ENCODE data around the gene LYVE1. TPM values are rescaled to one million over a fixed set of nuclear protein-coding genes. Genes with fewer than 3 reads are reported as not detected.

LYVE1 gene
- total RNA-seq, 1 experiment from 2014 or later, result 0.31 TPM

DNA sequence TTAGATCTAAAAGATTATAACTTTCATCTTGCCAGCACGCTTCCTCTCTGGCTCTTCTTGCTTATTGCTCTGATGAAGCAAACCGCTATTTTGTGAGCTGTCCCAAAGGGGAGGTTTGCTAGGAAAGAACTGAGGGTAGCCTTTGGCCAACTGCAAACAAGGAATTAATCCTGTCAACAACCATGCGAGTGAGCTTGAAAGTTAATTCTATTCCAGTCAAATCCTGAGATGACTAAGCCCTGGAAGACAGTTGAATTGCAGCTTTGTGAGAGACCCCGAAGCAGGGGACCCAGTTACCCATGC lies 17.2 kb downstream of the LYVE1 start:
- Histone ChIP-seq H3K4me1 (ENCODE audit: control insufficient read depth, insufficient read depth, low read length) (no peaks in the 10 kb centered on the region), H3K27me3 (ENCODE audit: control insufficient read depth, insufficient read depth, low read length) (peaks cover 6% of the 10 kb centered on the region), H3K9me3 (ENCODE audit: control insufficient read depth, insufficient read depth, low read depth, low read length) (peaks cover 11% of the 10 kb centered on the region; the same call in 1 of the 2 replicates), H3K27ac (ENCODE audit: low read length) (no peak overlapping the region), H3K4me3 (ENCODE audit: low read depth in 2 of 2, low read length in 2 of 2) (no peak overlapping the region), H3K36me3 (ENCODE audit: control insufficient read depth, insufficient read depth, low read length) (no peaks in the 10 kb centered on the region)
- BruUV-seq (replicated peaks), result no TSS peak
- ChIA-PET POLR2A (no interaction called here), CTCF (no interaction called here)
- in situ Hi-C loops (cut with HindIII; ENCODE audit: low pct_unique_long_range_greater_than_20kb, low sequenced_read_pairs) (no loop called here), intact Hi-C loops (cut with micrococcal nuclease; ENCODE audit: unreplicated experiment) (no loop called here)
- ATAC-seq (no peak), DNase-seq (ENCODE audit: low read depth, low spot score) (no peak)
- no peak for TF ChIP-seq SIN3A (IDR thresholded peaks at IDR 0.05; ENCODE audit: borderline replicate concordance, insufficient read depth, low read depth, low read length)
- TF ChIP-seq, protein P1, sequence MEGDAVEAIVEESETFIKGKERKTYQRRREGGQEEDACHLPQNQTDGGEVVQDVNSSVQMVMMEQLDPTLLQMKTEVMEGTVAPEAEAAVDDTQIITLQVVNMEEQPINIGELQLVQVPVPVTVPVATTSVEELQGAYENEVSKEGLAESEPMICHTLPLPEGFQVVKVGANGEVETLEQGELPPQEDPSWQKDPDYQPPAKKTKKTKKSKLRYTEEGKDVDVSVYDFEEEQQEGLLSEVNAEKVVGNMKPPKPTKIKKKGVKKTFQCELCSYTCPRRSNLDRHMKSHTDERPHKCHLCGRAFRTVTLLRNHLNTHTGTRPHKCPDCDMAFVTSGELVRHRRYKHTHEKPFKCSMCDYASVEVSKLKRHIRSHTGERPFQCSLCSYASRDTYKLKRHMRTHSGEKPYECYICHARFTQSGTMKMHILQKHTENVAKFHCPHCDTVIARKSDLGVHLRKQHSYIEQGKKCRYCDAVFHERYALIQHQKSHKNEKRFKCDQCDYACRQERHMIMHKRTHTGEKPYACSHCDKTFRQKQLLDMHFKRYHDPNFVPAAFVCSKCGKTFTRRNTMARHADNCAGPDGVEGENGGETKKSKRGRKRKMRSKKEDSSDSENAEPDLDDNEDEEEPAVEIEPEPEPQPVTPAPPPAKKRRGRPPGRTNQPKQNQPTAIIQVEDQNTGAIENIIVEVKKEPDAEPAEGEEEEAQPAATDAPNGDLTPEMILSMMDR (IDR thresholded peaks at IDR 0.05), result no peak
- TF ChIP-seq POLR2AphosphoS5 (IDR thresholded peaks at IDR 0.05; ENCODE audit: low read depth, low read length), result no peak
- TF ChIP-seq TCF7L2 (IDR thresholded peaks at IDR 0.05; ENCODE audit: low read depth, low read length), result no peak
- TF ChIP-seq, protein P2, sequence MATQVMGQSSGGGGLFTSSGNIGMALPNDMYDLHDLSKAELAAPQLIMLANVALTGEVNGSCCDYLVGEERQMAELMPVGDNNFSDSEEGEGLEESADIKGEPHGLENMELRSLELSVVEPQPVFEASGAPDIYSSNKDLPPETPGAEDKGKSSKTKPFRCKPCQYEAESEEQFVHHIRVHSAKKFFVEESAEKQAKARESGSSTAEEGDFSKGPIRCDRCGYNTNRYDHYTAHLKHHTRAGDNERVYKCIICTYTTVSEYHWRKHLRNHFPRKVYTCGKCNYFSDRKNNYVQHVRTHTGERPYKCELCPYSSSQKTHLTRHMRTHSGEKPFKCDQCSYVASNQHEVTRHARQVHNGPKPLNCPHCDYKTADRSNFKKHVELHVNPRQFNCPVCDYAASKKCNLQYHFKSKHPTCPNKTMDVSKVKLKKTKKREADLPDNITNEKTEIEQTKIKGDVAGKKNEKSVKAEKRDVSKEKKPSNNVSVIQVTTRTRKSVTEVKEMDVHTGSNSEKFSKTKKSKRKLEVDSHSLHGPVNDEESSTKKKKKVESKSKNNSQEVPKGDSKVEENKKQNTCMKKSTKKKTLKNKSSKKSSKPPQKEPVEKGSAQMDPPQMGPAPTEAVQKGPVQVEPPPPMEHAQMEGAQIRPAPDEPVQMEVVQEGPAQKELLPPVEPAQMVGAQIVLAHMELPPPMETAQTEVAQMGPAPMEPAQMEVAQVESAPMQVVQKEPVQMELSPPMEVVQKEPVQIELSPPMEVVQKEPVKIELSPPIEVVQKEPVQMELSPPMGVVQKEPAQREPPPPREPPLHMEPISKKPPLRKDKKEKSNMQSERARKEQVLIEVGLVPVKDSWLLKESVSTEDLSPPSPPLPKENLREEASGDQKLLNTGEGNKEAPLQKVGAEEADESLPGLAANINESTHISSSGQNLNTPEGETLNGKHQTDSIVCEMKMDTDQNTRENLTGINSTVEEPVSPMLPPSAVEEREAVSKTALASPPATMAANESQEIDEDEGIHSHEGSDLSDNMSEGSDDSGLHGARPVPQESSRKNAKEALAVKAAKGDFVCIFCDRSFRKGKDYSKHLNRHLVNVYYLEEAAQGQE (IDR thresholded peaks at IDR 0.05; ENCODE audit: insufficient read depth in 1 of 2, low read depth in 2 of 2, low read length in 1 of 2), result no peak

DNA sequence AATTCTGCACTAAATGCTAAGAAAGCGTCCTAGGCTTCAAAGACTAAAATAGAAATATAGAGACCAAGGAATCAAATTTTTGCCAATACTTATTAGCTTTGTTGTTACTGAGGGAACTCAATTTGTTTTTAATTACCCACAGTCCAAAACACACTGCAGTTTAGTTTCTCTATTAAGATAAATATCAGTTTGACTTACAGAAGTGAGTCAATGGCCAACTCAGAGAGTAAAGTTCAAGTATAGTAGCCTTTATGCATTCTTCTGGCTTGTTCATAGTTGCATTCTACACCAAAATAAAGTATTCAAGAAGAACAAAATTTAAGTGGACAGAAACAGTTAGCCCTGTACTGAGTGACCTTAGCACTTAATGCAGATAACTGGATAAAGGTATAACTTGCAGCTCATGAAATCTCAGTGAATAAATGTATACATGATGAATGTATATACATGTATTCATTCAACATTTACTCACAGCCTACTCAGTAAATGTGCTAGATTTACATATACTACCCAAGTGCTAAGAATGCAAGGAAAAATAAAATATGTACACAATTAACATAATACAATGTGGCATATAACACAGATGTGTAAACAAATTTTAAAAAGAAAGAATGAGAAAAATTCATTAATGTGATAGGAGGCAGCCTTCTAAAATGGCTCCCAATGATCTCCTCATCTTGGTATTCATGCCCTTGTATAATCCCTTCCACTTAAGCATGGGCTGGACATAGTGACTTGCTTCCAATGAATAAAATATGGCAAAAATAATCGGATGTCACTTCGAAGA lies 17.8 kb downstream of the LYVE1 start:
- no peak overlapping the region for H3K27ac ChIP-seq (ENCODE audit: low read length)

More for the DNA sequence above, 17.8 kb downstream of the LYVE1 start:
- intact Hi-C loops (cut with micrococcal nuclease; ENCODE audit: unreplicated experiment), result no loop called here
- TF ChIP-seq POLR2AphosphoS5 (IDR thresholded peaks at IDR 0.05; ENCODE audit: low read depth, low read length) (no peak), SIN3A (IDR thresholded peaks at IDR 0.05; ENCODE audit: borderline replicate concordance, insufficient read depth, low read depth, low read length) (no peak)
- TF ChIP-seq, protein P1 (IDR thresholded peaks at IDR 0.05), result no peak
- in situ Hi-C loops (cut with HindIII; ENCODE audit: low pct_unique_long_range_greater_than_20kb, low sequenced_read_pairs), result no loop called here
- Histone ChIP-seq H3K27me3 (ENCODE audit: control insufficient read depth, insufficient read depth, low read length) (peaks cover 3% of the 10 kb centered on the region), H3K9me3 (ENCODE audit: control insufficient read depth, insufficient read depth, low read depth, low read length) (peaks cover 11% of the 10 kb centered on the region; the same call in 1 of the 2 replicates), H3K36me3 (ENCODE audit: control insufficient read depth, insufficient read depth, low read length) (no peaks in the 10 kb centered on the region), H3K4me1 (ENCODE audit: control insufficient read depth, insufficient read depth, low read length) (no peaks in the 10 kb centered on the region), H3K4me3 (ENCODE audit: low read depth in 2 of 2, low read length in 2 of 2) (no peak overlapping the region)
- ChIA-PET CTCF (no interaction called here), POLR2A (interaction anchor here (0.6 kb wide), 1 partner anchor 140 kb away, joined by 3 read pairs; no protein-coding TSS in a partner anchor)
- no TSS peak for BruUV-seq (replicated peaks)
- DNase-seq (ENCODE audit: low read depth, low spot score) (no peak), ATAC-seq (peak; percentile 87)
